Activated CD8-positive, alpha-beta memory T cell treated with anti-CD3 and anti-CD28 coated beads, Interleukin-2, amount 10 ng/mL, durations not matched to agents 7 days and 5 days (primary cell): ENCODE measurements around the gene RRM2. TPM values are rescaled to one million over a fixed set of nuclear protein-coding genes. Genes with fewer than 3 reads are reported as not detected.

Experiments used
- ATAC-seq: fragments of 150-1000 bp; cut with Tn5 transposase; one replicate; pipeline ENCODE4 v1.10.0; 2021; ENCODE audit warnings: moderate library complexity
- CTCF ChIA-PET: fragments of 350-600 bp; sonication (Branson Sonifier 250); formaldehyde crosslinking; loops from one replicate; lab custom pipeline; 2021; ENCODE audit warnings: antibody characterized with exemption; lab: Charles Lee
- DNase-seq: peaks from one replicate; pipeline ENCODE4 v3.0.0-alpha.2; 2020
- H3K27ac Mint-ChIP-seq: one replicate; pipeline ENCODE4 v1.8.0; 2021; ENCODE audit warnings: mild to moderate bottlenecking, mixed read lengths
- H3K27me3 Mint-ChIP-seq: one replicate; pipeline ENCODE4 v1.8.0; 2021; ENCODE audit warnings: mixed read lengths
- H3K36me3 Mint-ChIP-seq: one replicate; pipeline ENCODE4 v1.8.0; 2021; ENCODE audit warnings: mild to moderate bottlenecking, mixed read lengths
- H3K4me1 Mint-ChIP-seq: one replicate; pipeline ENCODE4 v1.8.0; 2021; ENCODE audit warnings: mixed read lengths
- H3K4me3 Mint-ChIP-seq: one replicate; pipeline ENCODE4 v1.8.0; 2021; ENCODE audit warnings: mild to moderate bottlenecking, moderate library complexity, mixed read lengths
- H3K9me3 Mint-ChIP-seq: one replicate; pipeline ENCODE4 v1.8.0; 2022; ENCODE audit warnings: low read depth, mixed read lengths
- total RNA-seq, 2 experiments: library from RNA; stranded (reverse); gene quantifications; one replicate each; pipeline ENCODE4 v1.2.3, GENCODE V29; 2021

The RRM2 gene
- total RNA-seq, 2 experiments from 2014 or later, result 506 to 648 TPM

GRCh38 chr2:10178751-10179150 lies 56.2 kb downstream of the RRM2 start:
- no peak overlapping the region for H3K4me3 Mint-ChIP-seq
- ATAC-seq (no peak), DNase-seq (no peak)
- H3K36me3 Mint-ChIP-seq, result peaks cover 34% of the 10 kb centered on the region
- peaks cover 7% of the 10 kb centered on the region for H3K9me3 Mint-ChIP-seq
- CTCF ChIA-PET, result no interaction called here
- H3K27me3 Mint-ChIP-seq, result no peaks in the 10 kb centered on the region
- no peaks in the 10 kb centered on the region for H3K4me1 Mint-ChIP-seq
- no peak overlapping the region for H3K27ac Mint-ChIP-seq

DNA sequence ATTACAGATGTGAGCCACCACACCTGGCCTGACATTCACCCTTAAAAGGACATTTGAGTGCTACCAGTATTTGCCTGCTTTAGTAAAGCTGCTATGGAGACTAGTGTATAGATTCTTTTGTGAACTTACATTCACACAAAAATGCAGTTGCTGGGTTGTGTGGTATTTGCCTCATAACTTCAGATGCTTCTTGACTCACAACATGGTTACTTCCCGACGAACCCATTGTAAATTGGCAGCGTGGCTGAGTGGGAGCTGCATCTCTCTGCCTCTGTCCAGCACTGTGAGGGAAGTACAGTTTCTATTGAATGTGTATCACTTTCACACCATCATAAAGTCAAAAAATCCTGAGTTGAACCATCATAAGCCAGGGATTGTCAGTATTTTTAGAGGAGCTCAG lies 56.9 kb downstream of the RRM2 start:
- CTCF ChIA-PET, result interaction anchor here (0.8 kb wide), 1 partner anchor 107 kb away, joined by 3 read pairs; no protein-coding TSS in a partner anchor
- H3K27me3 Mint-ChIP-seq, result no peaks in the 10 kb centered on the region
- H3K4me1 Mint-ChIP-seq, result no peaks in the 10 kb centered on the region
- H3K27ac Mint-ChIP-seq, result no peak overlapping the region
- no peak overlapping the region for H3K4me3 Mint-ChIP-seq
- ATAC-seq, result no peak
- peaks cover 7% of the 10 kb centered on the region for H3K9me3 Mint-ChIP-seq
- DNase-seq, result no peak
- peaks cover 34% of the 10 kb centered on the region for H3K36me3 Mint-ChIP-seq

DNA sequence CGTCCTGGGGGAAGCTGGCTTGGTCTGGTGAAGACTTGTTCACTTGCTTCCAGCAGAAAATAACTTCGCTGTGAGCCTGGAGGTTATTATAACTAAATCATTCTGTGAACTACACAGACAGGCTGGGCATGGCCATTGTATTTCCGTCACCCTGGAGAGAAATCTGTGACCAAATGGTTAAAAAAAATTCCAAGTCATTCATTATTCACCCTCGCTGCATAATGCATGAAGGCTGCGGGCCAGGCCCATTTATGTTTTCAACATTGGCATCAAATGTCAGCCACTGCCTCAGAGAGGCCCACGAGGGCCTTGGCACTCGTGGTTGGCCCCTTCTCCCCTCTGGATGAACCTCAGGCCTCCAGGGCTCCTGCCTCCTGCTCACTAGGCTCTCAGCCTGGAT lies 57.7 kb downstream of the RRM2 start:
- ATAC-seq (no peak), DNase-seq (no peak)
- Mint-ChIP-seq H3K27ac (no peak overlapping the region), H3K36me3 (peaks cover 35% of the 10 kb centered on the region), H3K27me3 (no peaks in the 10 kb centered on the region), H3K4me3 (no peak overlapping the region), H3K9me3 (peaks cover 7% of the 10 kb centered on the region), H3K4me1 (no peaks in the 10 kb centered on the region)
- CTCF ChIA-PET, result interaction anchor here (0.8 kb wide), 1 partner anchor 108 kb away, joined by 3 read pairs; no protein-coding TSS in a partner anchor

Other genes starting within 250 kb of the RRM2 start
- 1 to 10 TPM in 1 of 2 experiments, under 1 TPM in 1; 0.64 to 1.0 TPM for gene GRHL1, start 171.0 kb upstream of the RRM2 start, total RNA-seq
- 10 to 100 TPM; 10.4 to 11.0 TPM for gene KLF11, start 79.2 kb upstream of the RRM2 start, total RNA-seq
- gene CYS1, start 42.3 kb upstream of the RRM2 start, total RNA-seq, result under 1 TPM in 1 of 2 experiments, not detected in 1; 0.75 TPM
- gene HPCAL1, start 180.2 kb downstream of the RRM2 start, total RNA-seq, result 10 to 100 TPM; 29.0 to 47.0 TPM